BJ (cell line): ENCODE measurements around the gene COL23A1. TPM values are rescaled to one million over a fixed set of nuclear protein-coding genes. Genes with fewer than 3 reads are reported as not detected.

Experiments used
- CTCF ChIA-PET: fragments of 350-600 bp; formaldehyde crosslinking; extraction: SDS; loops from one replicate; lab custom pipeline; 2021; ENCODE audit warnings: antibody characterized with exemption, inconsistent platforms; lab: Yijun Ruan, JAX
- POLR2A ChIA-PET: fragments of 300-600 bp; sonication (Branson Sonifier 250); formaldehyde crosslinking; extraction: SDS; loops from one replicate; lab custom pipeline; 2021; ENCODE audit warnings: antibody characterized with exemption; lab: Charles Lee
- DNase-seq: peaks from one replicate; pipeline ENCODE4 v3.0.0-alpha.2; 2011; ENCODE audit warnings: low read depth
- H3K27me3 ChIP-seq: 2 replicates; pipeline ENCODE4 v1.6.0; 2011; ENCODE audit warnings: low read length; ENCODE audit not compliant: control insufficient read depth, insufficient read depth
- H3K36me3 ChIP-seq: 2 replicates; pipeline ENCODE4 v1.5.1; 2011; ENCODE audit warnings: low read length; ENCODE audit not compliant: control insufficient read depth, insufficient read depth
- H3K4me3 ChIP-seq: 2 replicates; pipeline ENCODE4 v1.5.1; 2011; ENCODE audit warnings: low read depth, mild to moderate bottlenecking, control low read depth, low read length
- polyA plus RNA-seq: library from polyadenylated mRNA; depleted of rRNA; stranded (reverse); fragments of >200 nt; gene quantifications from 2 replicates; pipeline ENCODE4 v1.2.3, GENCODE V29; 2011
- TF ChIP-seq, protein P1 (sequence below): IDR thresholded peaks from 2 replicates; pipeline ENCODE4 v1.5.1; 2011; ENCODE audit warnings: low read depth, mild to moderate bottlenecking, control low read depth, inconsistent platforms, low read length, moderate library complexity; ENCODE audit not compliant: insufficient read depth

The COL23A1 gene
- polyA plus RNA-seq, 1 experiment, result not detected

DNA sequence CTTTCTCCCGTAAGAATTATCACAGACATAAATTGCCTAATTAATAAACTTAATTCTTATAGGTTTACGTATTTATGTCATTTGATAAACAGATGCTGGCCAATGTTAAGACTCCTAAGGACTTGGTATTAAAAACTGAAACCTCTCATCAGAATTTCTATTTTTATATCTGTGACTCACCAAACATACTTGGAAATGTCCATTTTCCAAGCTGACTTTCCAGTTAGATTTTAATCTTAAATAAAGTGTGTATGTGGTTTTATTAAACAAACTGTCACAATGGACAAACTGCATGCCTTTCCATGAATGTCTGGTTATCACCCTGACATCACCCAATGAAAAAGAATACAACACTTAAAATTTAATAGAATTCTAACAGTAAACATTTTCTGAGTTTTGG, 12.6 kb upstream of the COL23A1 start:
- Histone ChIP-seq H3K27me3 (no peaks in the 10 kb centered on the region), H3K36me3 (peaks cover 3% of the 10 kb centered on the region; the same call in 1 of the 2 replicates), H3K4me3 (no peak overlapping the region)
- DNase-seq, result no peak
- TF ChIP-seq, protein P1, sequence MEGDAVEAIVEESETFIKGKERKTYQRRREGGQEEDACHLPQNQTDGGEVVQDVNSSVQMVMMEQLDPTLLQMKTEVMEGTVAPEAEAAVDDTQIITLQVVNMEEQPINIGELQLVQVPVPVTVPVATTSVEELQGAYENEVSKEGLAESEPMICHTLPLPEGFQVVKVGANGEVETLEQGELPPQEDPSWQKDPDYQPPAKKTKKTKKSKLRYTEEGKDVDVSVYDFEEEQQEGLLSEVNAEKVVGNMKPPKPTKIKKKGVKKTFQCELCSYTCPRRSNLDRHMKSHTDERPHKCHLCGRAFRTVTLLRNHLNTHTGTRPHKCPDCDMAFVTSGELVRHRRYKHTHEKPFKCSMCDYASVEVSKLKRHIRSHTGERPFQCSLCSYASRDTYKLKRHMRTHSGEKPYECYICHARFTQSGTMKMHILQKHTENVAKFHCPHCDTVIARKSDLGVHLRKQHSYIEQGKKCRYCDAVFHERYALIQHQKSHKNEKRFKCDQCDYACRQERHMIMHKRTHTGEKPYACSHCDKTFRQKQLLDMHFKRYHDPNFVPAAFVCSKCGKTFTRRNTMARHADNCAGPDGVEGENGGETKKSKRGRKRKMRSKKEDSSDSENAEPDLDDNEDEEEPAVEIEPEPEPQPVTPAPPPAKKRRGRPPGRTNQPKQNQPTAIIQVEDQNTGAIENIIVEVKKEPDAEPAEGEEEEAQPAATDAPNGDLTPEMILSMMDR, result no peak
- ChIA-PET POLR2A (no interaction called here), CTCF (no interaction called here)

DNA sequence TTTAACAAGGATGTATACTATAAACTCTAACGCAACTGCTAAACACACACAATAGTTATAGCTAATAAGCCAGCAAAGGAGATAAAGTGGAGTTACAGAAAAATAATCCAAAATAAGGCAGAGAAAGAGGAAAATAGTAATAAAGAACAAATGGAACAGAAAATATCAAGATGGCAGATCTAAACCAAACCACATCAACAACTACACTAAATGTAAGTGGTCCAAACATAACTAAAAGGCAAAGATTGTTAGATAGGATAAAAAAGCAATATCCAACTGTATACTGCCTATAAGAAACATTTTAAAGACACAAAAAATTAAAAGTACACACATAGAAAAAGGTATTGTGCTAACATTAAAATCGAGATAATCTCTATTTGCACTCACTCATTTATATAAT, 5.6 kb upstream of the COL23A1 start:
- H3K36me3 ChIP-seq, result no peaks in the 10 kb centered on the region; the same call in 1 of the 2 replicates
- peaks cover 2% of the 10 kb centered on the region; the same call in 1 of the 2 replicates for H3K27me3 ChIP-seq
- no peak for DNase-seq
- POLR2A ChIA-PET, result no interaction called here
- CTCF ChIA-PET, result no interaction called here
- TF ChIP-seq, protein P1, result no peak
- H3K4me3 ChIP-seq, result no peak overlapping the region

- DNase-seq, result no peak
- ChIA-PET POLR2A (no interaction called here), CTCF (no interaction called here)
- Histone ChIP-seq H3K4me3 (no peak overlapping the region), H3K27me3 (peaks cover 4% of the 10 kb centered on the region), H3K36me3 (no peaks in the 10 kb centered on the region; the same call in 1 of the 2 replicates)
- TF ChIP-seq, protein P1, result no peak
Observed at GRCh38 chr5:178595150-178595549, 5.0 kb upstream of the COL23A1 start.

DNA sequence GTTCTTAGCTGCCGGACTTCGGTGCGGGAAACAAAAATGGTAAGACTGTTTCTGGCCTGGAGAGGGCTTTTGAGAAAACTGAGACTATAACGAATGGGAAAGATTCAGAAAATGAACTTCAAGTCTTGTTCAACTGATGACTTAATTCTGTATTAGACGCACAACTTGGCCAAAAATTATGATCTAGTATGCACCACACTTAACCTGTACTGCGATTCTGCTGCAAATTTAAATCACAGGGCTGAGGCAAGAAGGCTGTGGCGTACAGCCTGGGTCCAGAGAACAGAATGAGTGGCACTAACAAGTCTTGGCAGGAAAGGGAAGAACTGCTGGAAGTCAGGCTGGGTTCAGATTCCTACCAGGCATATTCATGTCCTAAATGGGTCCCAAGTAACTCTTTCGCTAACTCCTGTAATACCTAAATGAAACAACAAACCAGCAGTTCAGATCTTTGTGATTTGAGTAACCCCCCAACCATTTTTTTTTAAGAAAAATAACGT, 781 bp upstream of the COL23A1 start:
- no peak for DNase-seq
- no peaks in the 10 kb centered on the region for H3K36me3 ChIP-seq
- H3K27me3 ChIP-seq, result peaks cover 9% of the 10 kb centered on the region
- no peak overlapping the region for H3K4me3 ChIP-seq
- ChIA-PET CTCF (no interaction called here), POLR2A (no interaction called here)
- TF ChIP-seq, protein P1, result no peak

DNA sequence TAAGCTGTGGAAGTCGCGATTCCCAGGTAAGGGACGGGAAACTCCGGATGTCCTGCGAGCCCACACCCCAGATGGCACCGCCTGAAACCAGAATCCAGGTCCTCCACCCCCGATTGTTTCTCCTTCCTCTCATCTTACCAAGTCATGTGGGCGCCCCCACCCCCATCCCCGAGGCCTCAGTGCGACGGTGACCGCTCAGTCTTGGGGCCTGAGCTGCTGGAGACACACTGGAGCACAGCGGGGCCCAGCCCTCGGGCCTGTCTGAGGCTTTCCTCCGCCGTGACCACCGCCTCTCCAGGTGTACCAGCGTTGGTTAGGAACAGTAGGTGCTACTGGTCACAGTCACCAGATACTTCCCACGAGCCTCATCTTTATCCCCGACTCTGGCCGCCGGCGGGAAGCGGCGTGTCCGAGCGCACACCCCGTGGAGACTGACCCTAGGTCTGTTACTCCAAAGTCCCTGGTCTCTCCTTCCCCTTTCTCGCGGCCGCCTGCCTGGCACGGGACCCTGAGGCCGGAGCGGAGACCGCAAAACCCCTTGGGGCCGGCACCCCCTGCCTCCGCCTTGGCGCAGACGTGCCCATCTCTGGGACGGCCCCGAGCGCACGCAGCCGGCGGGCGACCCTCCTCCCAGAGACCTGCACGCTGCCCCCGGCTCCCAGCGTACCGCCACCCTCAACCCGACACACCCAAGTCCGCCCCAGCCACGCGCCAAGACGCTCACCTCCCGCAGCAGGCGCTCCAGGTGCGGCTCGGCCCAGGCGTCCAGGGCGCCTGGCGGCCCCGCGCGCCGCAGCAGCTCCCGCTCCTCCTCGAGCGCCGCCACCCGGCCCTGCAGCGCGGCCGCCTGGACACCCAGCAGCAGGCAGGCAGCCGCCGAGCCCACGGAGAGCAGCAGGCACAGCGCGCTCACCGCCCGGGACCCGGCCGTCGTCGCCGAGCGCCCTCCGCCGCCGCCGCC, 733 bp downstream of the COL23A1 start:
- TF ChIP-seq, protein P1, result 0 out of 2 replicates have a peak, but pooled peaks have one; percentile 0
- CTCF ChIA-PET, result interaction anchor here (0.7 to 1.4 kb wide), 3 partner anchors 11 to 310 kb away, joined by 3 to 6 read pairs (median 3); no protein-coding TSS in a partner anchor
- Histone ChIP-seq H3K4me3 (no peak overlapping the region; the same call in 1 of the 2 replicates), H3K27me3 (peaks cover 9% of the 10 kb centered on the region), H3K36me3 (no peaks in the 10 kb centered on the region)
- POLR2A ChIA-PET, result interaction anchor here (0.9 kb wide), 1 partner anchor 34 kb away, joined by 3 read pairs; no protein-coding TSS in a partner anchor
- no peak for DNase-seq
